HEK293T (cell line): Measurements from ENCODE around the gene RIT2.

Source experiments
- BHLHE40 ChIP-seq: fragments of 450-650 bp; IDR thresholded peaks from 2 replicates; pipeline ENCODE4 v1.6.1; 2016; ENCODE audit warnings: mild to moderate bottlenecking, moderate library complexity, borderline replicate concordance
- ELF4 ChIP-seq: fragments of 450-650 bp; IDR thresholded peaks from 2 replicates; pipeline ENCODE4 v1.6.1; 2017; ENCODE audit warnings: antibody characterized with exemption
- FOXK2 ChIP-seq: fragments of 450-650 bp; IDR thresholded peaks from 2 replicates; pipeline ENCODE4 v1.6.1; 2016; ENCODE audit warnings: mild to moderate bottlenecking
- FOXM1 ChIP-seq: fragments of 450-650 bp; IDR thresholded peaks from 2 replicates; pipeline ENCODE4 v1.6.1; 2017; ENCODE audit warnings: mild to moderate bottlenecking, borderline replicate concordance
- L3MBTL2 ChIP-seq: fragments of 450-650 bp; conservative IDR thresholded peaks from 2 replicates; pipeline ENCODE4 v1.6.1; 2016; ENCODE audit warnings: mild to moderate bottlenecking
- SP1 ChIP-seq: fragments of 450-650 bp; IDR thresholded peaks from 2 replicates; pipeline ENCODE4 v1.6.1; 2017
- SUZ12 ChIP-seq: fragments of 450-650 bp; IDR thresholded peaks from 2 replicates; pipeline ENCODE4 v1.6.1; 2016; ENCODE audit warnings: mild to moderate bottlenecking
- ZNF384 ChIP-seq: fragments of 450-650 bp; IDR thresholded peaks from 2 replicates; pipeline ENCODE4 v1.6.1; 2016

DNA sequence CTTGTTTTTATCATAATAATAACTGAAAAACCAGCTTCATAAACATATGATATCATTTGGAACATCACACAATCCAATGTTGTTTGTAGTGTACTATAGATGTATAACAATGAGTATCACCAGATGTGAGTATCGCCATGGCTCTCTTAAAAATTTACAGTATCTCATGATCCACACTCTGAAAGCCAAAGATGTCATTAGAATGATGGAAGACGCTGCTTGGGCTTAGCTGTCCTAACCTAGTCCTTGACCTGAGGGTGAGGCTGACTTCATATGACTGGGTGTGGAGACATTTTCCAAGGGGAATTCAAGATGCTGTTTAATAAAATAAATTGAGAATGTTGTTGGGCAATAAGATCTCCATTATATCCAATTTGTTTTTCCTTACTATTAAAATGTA, 242.6 kb downstream of the RIT2 start:
- TF ChIP-seq FOXM1, result no peak
- no peak for TF ChIP-seq SP1
- no peak for TF ChIP-seq SUZ12
- no peak for TF ChIP-seq FOXK2
- TF ChIP-seq ELF4, result no peak
- TF ChIP-seq L3MBTL2, result no peak
- TF ChIP-seq ZNF384, result no peak
- TF ChIP-seq BHLHE40, result no peak
